SK-N-MC (cell line): ENCODE measurements around the gene ZFP92.

Experiments used
- DNase-seq: peaks from one replicate; pipeline ENCODE4 v3.0.0-alpha.2; 2011; ENCODE audit warnings: low read depth, low spot score
- H3K27ac ChIP-seq: fragments of 200-600 bp; sonication (generic); 2 replicates; pipeline ENCODE4 v1.5.1; 2016; ENCODE audit warnings: mixed run types
- H3K36me3 ChIP-seq: fragments of 200-600 bp; sonication (generic); 2 replicates; pipeline ENCODE4 v1.6.1; 2017; ENCODE audit warnings: antibody characterized with exemption, low read length, mixed read lengths; ENCODE audit not compliant: insufficient read depth
- H3K4me3 ChIP-seq: fragments of 200-600 bp; sonication (generic); 2 replicates; pipeline ENCODE4 v1.5.1; 2016
- H3K9ac ChIP-seq: fragments of 200-600 bp; sonication (generic); 2 replicates; pipeline ENCODE4 v1.8.0; 2017; ENCODE audit warnings: mixed run types, mixed read lengths; ENCODE audit not compliant: insufficient read length
- H3K9me3 ChIP-seq: fragments of 200-600 bp; sonication (generic); 2 replicates; pipeline ENCODE4 v1.6.1; 2017; ENCODE audit warnings: low read depth, mild to moderate bottlenecking, antibody characterized with exemption, low read length, moderate library complexity, mixed read lengths
- EZH2 ChIP-seq: fragments of 200-600 bp; sonication (generic); IDR thresholded peaks from one replicate; pipeline ENCODE4 v1.6.1; 2017; ENCODE audit warnings: antibody characterized with exemption
- FOXP2 ChIP-seq: optimal IDR thresholded peaks from 2 replicates; pipeline ENCODE3; 2011; ENCODE audit warnings: mild to moderate bottlenecking, moderate library complexity; ENCODE audit not compliant: insufficient read depth; ENCODE audit errors: extremely low read length, control extremely low read depth
- POLR2AphosphoS5 ChIP-seq: IDR thresholded peaks from 2 replicates; pipeline ENCODE4 v1.6.1; 2012; ENCODE audit warnings: mild to moderate bottlenecking, low read depth, low read length, borderline replicate concordance

Gene ZFP92

GRCh38 chrX:153374426-153374825, 36.8 kb upstream of the ZFP92 start:
- Histone ChIP-seq H3K9me3 (no peaks in the 10 kb centered on the region), H3K9ac (no peak overlapping the region), H3K4me3 (no peak overlapping the region), H3K36me3 (no peaks in the 10 kb centered on the region), H3K27ac (no peak overlapping the region)
- DNase-seq = no peak
- TF ChIP-seq POLR2AphosphoS5 (no peak), EZH2 (no peak), FOXP2 (no peak)

- TF ChIP-seq EZH2 (no peak), POLR2AphosphoS5 (no peak), FOXP2 (no peak)
- Histone ChIP-seq H3K27ac (no peak overlapping the region), H3K9ac (no peak overlapping the region), H3K4me3 (no peak overlapping the region), H3K36me3 (no peaks in the 10 kb centered on the region), H3K9me3 (no peaks in the 10 kb centered on the region)
- DNase-seq = no peak
These were observed 35.7 kb upstream of the ZFP92 start for GRCh38 chrX:153375571-153375970.

- TF ChIP-seq EZH2 (no peak), FOXP2 (no peak), POLR2AphosphoS5 (no peak)
- DNase-seq = no peak
- H3K9me3 ChIP-seq = no peaks in the 10 kb centered on the region
- no peak overlapping the region for H3K27ac ChIP-seq
- no peak overlapping the region for H3K9ac ChIP-seq
- H3K4me3 ChIP-seq = no peak overlapping the region
- H3K36me3 ChIP-seq = no peaks in the 10 kb centered on the region
These were observed 33.5 kb upstream of the ZFP92 start for GRCh38 chrX:153377727-153378126.

GRCh38 chrX:153378607-153379006, 32.7 kb upstream of the ZFP92 start:
- TF ChIP-seq EZH2 (no peak), POLR2AphosphoS5 (no peak), FOXP2 (no peak)
- Histone ChIP-seq H3K9me3 (no peaks in the 10 kb centered on the region), H3K4me3 (no peak overlapping the region), H3K36me3 (no peaks in the 10 kb centered on the region), H3K9ac (no peak overlapping the region), H3K27ac (no peak overlapping the region)
- no peak for DNase-seq

- no peak for DNase-seq
- Histone ChIP-seq H3K9ac (no peak overlapping the region), H3K4me3 (no peak overlapping the region), H3K36me3 (no peaks in the 10 kb centered on the region), H3K27ac (no peak overlapping the region), H3K9me3 (no peaks in the 10 kb centered on the region)
- no peak for TF ChIP-seq POLR2AphosphoS5
- TF ChIP-seq FOXP2 = no peak
- TF ChIP-seq EZH2 = no peak
These were observed 31.8 kb upstream of the ZFP92 start for GRCh38 chrX:153379508-153379907.

- no peak for DNase-seq
- Histone ChIP-seq H3K4me3 (no peak overlapping the region), H3K36me3 (no peaks in the 10 kb centered on the region), H3K9me3 (no peaks in the 10 kb centered on the region), H3K9ac (no peak overlapping the region), H3K27ac (no peak overlapping the region)
- TF ChIP-seq FOXP2 (no peak), POLR2AphosphoS5 (no peak)
These were observed 31.2 kb upstream of the ZFP92 start for GRCh38 chrX:153379971-153380581.

GRCh38 chrX:153380691-153381090, 30.6 kb upstream of the ZFP92 start:
- Histone ChIP-seq H3K4me3 (no peak overlapping the region), H3K36me3 (no peaks in the 10 kb centered on the region), H3K9me3 (no peaks in the 10 kb centered on the region), H3K27ac (no peak overlapping the region), H3K9ac (no peak overlapping the region)
- TF ChIP-seq EZH2 (no peak), FOXP2 (no peak), POLR2AphosphoS5 (no peak)
- DNase-seq = no peak

GRCh38 chrX:153381684-153382532, 29.4 kb upstream of the ZFP92 start:
- H3K9ac ChIP-seq = no peak overlapping the region
- no peak overlapping the region for H3K4me3 ChIP-seq
- TF ChIP-seq POLR2AphosphoS5 = no peak
- TF ChIP-seq EZH2 = no peak
- TF ChIP-seq FOXP2 = no peak
- peak; percentile 57 for DNase-seq
- H3K27ac ChIP-seq = peak overlapping the region; percentile 60; the same call in 1 of the 2 replicates
- no peaks in the 10 kb centered on the region for H3K9me3 ChIP-seq
- no peaks in the 10 kb centered on the region for H3K36me3 ChIP-seq
